ENCODE data around the gene IGSF23.
"Not testable (repeated sequence)": the region's sequence is repeated elsewhere in the genome, so short reads cannot be mapped to it uniquely, and the experiment has no call there.

The IGSF23 gene

DNA sequence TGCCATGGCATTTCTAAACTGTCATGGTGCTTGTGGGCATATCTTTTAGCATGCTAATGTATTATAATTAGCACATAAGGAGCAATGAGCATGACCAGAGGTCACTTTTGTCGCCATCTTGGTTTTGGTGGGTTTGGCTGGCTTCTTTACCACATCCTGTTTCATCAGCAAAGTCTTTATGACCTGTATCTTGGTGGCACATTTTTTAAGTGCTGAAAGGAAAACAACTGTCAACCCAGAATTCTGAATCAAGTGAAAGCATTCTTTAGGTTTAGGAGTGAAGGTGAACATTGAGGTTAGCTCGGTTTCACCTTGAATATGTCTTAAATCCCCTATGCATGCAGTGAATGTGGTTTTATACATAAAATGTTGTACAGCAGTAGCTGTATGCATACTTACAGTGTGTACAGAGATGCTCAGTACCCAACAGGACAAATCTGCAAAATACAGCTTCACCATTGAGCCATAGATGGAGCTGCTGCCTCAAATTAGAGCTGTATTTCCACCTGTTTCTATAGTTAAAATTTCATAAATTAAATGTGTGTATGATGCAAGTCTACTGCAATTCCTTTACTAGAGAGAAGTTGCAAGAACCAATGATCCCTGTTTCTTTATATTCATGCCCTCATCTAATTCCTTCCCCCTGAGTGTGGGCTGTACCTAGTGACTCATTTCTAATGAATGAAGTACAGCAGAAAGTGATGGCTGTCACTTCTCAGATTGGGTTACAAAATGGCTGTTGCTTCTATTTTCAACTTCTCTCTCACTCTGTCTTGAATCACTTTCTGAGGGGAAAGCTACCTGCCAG is 25.2 kb upstream of the IGSF23 start:
- peak; percentile 57 for DNase-seq (ENCODE audit: low spot score)

DNA sequence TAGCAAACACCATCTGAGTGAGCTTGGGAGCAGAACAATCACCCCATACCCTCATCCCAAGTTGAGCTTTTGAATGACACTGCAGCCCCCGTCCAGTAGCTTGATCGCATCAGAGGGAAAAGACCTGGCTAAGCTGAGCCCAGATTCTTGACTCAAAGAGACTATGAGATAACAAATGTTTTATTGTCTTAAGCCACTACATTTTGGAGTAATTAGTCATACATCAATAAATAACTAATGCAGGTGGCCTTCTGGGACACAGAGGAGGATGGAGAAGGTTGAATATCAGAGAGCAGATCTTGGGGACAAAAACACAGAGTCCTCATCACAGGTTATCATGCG is 24.6 kb upstream of the IGSF23 start:
- no peak for DNase-seq (ENCODE audit: low spot score)

DNA sequence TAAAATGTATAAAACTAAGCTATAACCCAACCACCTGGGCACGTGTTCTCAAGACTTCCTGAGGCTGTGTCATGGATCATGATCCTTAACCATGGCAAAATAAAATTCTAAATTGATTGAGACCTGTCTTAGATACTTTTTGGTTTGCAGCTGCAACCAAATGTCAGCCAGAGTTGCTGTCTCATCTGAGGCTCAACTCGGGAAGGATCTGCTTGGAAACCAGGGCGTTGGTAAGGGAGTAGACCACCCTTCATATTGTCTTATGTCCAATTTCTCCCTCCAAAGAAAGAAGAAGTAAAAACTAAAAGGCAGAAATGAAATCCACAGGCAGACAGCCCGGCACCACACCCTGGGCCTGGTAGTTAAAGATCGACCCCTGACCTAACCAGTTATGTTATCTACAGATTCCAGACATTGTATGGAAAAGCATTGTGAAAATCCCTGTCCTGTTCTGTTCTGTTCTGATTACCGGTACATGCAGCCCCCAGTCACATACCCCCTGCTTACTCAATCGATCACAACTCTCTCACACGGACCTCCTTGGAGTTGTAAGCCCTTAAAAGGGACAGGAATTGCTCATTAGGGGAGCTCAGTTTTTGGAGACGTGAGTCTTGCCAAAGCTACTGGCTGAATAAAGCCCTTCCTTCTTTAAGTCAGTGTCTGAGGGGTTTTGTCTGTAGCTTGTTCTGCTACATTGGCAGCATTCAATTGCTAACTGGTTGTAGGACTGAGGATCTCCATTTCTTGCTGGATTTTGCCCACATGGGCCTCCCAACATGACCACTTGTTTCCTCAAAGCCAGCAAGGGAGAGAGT is 22.9 kb upstream of the IGSF23 start:
- no peak for DNase-seq (ENCODE audit: low spot score)

DNA sequence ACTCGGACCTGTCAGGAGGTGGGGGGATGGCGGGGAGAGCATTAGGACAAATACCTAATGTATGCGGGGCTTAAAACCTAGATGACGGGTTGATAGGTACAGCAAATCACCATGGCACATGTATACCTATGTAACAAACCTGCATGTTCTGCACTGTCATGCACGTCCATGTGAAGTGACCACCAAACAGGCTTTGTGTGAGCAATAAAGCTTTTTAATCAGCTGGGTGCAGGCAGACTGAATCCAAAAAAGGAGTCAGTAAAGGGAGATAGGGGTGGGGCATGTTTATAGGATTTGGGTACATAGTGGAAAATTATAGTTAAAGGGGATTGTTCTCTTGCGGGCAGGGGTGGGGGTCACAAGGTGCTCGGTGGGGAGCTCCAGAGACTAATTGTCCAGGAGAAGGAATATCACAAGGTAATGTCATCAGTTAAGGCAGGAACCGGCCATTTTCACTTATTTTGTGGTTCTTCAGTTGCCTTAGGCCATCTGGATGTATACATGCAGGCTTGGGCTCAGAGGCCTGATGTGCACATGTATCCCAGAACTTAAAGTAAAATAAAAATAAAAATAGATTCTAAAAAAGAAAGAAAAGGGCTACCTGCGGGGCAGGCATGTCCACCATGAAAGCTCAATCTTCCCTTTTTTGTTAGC is 21.9 kb upstream of the IGSF23 start:
- not testable (repeated sequence) for DNase-seq (ENCODE audit: low spot score)

DNA sequence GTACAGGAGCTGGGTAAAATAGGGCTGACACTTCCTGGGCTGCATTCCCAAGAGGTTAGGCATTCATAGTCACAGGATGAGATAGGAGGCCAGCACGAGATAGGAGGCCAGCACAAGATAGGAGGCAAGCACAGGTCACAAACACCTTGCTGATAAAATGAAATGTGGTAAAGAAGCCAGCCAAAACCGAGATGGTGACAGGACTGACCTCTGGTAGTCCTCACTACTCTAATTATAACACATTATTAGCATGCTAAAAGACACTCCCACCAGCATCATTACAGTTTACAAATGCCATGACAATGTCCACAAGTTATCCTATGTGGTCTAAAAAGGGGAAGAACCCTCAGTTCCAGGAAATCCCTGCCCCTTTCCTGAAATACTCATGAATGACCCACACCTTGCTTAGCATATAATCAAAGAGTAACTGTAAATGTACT is 20.9 kb upstream of the IGSF23 start:
- DNase-seq (ENCODE audit: low spot score) = no peak

DNA sequence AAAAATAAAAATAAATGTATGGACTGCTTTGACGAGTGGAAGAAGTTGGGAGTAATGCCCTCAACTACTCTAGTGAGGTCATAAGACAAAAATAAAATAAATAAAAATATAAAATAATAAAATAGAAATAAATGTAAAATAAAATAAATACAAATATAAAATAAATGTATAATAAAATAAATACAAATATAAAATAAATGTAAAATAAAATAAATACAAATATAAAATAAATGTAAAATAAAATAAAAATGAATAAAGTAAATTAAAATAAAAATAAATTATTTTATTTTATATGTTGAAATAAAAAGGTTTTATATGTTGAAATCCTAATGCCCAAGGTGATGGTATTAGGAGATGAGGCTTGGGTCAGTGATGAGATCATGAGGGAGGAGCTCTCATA is 20.1 kb upstream of the IGSF23 start:
- no peak for DNase-seq (ENCODE audit: low spot score)

DNA sequence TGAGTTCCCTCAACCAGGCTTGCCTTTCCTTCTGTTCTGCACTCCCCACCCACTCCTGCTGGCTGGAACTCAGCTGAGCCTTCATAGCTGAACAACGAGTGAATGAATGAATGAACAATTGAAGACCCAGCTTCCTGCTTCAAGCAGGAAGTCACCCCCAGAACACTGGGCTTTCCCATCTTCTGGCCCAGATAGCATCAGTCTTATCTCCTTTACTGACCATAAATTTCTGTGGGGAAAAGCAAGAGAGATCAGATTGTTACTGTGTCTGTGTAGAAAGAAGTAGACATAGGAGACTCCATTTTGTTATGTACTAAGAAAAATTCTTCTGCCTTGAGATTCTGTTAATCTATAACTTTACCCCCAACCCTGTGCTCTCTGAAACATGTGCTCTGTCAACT is 19.5 kb upstream of the IGSF23 start:
- DNase-seq (ENCODE audit: low spot score) = not testable (repeated sequence)

DNA sequence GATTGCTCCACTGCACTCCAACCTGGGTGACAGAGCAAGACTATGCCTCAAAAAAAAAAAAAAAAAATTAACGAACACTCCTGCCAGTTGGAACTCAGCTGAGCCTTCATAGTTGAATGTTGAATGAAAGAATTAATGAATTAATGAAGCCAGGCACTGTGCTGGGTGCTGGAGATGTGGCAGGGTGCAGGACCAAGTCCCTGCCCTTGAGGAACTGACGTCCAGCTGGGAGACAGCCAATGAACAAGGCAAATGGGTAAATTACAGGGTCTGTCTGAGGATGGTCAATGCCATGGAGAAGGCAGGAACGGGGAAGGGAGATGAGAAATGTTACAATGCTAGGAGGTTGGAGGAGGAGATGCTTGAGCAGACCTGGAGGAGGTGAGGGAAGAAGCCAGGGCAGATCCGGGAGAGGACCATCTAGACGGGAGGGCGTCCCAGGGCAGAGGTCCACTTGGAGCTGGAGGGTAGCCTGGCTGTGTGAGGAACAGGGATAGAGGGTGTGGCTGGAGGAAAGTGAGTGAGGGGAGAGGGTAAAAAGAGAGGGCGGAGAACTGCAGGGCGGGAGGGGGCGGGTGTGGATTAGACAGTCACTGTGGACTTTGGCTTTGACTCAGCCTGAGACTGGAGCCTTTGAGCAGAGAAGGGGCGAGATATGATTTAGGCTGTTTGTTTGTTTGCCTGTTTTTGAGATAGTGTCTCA is 16.8 kb upstream of the IGSF23 start:
- DNase-seq (ENCODE audit: low spot score) = no peak

DNA sequence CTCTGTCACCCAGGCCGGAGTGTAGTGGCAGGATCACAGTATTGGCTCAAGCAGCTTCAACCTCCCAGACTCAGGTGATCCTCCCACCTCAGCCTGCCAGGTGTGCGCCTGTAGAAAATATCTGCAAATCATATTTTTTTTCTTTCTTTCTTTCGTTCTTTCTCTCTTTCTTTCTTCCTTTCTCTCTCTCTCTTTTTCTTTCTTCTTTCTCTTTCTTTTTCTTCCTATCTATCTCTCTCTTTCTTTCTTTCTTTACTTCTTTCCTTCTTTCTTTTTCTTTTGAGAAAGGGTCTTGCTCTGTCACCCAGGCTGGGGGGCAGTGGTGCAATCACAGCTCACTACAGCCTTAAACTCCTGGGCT is 16.3 kb upstream of the IGSF23 start:
- DNase-seq (ENCODE audit: low spot score) = no peak

DNA sequence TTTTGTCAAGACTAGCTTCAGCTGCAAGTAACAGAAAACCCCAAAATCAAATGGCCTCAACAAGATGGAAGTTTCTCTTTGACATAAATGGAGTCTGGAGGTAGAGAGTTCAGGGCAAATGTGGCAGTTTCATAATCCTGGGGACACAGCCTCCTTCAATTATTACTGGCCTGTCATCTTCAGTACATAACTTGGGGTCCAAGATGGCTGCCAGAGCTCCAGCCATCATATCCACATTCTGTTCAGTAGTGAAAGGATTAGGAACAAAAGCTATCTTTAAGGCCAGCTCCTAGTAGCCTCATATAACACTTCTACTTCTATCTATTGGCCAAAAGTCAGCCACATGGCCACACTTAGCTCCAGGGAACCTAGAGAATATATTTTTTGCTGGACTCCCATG is 15.0 kb upstream of the IGSF23 start:
- DNase-seq (ENCODE audit: low spot score) = no peak

DNA sequence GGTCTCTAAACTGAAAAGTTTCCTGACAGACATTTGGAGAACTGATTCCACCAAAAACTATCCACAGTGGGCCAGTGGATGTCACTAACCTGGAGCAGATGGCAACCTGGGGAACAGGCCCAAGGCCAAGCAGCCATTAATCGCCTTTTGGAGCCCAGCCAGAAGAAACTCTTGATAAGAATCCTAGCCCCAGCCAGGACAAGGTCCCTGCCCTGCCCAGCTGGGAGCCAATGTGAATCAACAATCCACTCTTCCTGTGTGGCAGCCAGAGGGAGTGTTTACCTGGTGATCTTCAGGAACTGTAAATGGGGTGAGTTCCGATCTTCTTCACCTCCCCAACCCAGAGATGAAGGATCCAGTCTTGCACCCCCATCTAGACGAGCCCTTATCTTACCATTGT is 14.5 kb upstream of the IGSF23 start:
- DNase-seq (ENCODE audit: low spot score) = no peak

DNA sequence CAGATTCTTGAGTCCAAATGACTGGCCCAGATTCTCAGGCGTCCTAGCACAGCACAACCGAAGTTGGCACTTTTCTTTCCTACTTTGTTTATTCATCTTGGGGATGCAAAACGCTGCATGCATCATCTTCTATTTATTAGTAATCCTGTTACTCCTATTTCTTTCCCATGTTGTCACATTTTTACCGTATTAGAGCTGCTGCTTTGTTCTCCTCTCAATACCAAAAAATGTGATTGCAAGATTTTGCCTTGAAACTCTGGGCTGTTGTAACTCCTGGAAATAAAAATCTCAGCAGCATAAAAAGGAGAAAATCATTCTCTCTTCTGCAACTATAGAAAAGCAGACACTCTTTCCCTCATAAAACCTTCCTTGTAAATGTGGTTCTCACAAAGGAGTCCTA is 12.9 kb upstream of the IGSF23 start:
- DNase-seq (ENCODE audit: low spot score) = no peak

DNA sequence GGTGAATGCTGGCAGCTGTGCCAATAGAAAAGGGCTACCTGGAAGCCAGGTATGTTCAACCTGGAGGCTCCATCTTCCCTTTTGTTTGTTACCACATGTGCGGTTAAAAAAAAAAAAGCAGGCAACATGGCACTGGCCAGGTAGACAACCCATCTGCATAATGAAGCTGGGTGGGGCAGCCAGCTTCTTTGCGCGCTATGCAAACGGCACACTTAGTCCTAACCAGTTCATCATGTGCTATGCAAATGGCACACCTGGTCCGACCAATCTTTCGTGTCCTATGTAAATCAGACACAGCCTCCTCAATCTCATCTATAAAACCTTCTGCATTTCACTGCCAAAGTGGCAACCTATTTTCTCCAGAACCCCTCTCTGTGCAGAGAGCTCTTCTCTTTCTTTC is 11.3 kb upstream of the IGSF23 start:
- DNase-seq (ENCODE audit: low spot score) = no peak

DNA sequence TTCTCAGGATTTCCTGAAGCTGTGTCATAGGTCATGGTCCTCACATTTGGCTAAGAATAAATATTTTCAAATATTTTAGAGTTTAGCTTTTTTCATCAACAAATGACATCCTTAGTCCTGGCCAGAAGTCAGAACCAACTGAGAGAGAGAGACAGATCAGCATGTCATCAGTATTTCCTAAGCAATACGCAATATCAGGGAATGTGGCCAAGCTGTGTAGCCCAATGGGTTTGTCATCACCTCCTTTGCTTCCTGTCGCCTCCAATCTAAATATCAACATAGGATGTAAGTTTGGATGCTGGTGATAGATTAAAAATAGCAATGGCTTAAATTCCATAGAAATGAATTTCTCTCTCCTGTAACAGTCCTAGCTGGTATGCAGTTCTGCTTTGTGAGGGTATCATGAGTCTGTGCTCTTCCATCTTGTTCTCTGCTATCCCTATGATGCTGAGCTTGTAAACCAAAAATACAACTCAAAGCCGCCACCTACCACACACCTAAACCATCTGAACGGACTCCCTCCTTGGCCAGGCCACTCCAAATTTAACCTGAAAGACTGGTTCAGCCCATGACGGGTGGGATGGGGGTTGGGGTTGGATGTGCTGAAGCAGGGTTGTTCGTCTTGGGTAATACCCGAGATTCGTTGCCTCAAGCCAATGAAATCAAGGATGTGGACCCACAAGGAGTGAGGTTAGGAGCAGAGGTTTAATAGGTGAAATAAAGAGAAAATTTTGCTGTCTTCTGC is 10.0 kb upstream of the IGSF23 start:
- peak; percentile 81 for DNase-seq (ENCODE audit: low spot score)

DNA sequence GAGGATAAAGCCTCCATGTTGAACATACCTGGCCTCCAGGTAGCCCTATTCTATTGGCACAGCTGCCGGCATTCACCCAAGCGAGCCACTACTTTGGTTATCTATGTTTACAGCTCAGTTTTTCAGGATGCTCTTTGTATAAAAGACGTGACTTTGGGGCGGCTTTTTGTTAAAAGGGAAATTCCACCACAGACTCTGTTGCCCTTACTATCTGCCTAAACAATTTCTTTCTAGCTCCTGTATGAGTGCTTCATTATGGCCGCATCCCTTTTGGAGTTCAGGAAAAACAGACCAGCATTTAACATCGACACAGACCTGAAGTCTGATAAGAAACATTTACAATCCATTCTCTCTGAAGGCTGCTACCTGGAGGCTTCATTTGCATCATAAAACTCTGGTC is 9.1 kb upstream of the IGSF23 start:
- no peak for DNase-seq (ENCODE audit: low spot score)

DNA sequence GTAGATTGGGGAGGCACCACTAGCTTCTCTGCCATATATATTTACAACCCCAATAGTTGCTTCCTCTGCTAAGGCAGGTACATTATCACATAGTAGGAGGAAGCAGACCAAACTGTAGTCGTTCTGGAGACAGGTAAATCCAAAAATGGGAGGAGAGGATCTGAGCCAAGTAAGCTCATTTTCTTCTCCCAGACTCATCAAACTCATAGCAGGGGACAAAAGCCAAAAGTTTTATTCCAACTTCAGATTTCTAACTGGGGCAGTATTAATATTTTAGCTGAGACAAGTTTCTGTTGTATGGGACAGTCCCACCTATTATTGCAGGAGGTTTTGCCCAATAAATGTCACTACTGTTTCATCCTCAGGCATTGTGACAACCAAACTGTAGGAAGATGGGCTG is 7.8 kb upstream of the IGSF23 start:
- DNase-seq (ENCODE audit: low spot score) = no peak

DNA sequence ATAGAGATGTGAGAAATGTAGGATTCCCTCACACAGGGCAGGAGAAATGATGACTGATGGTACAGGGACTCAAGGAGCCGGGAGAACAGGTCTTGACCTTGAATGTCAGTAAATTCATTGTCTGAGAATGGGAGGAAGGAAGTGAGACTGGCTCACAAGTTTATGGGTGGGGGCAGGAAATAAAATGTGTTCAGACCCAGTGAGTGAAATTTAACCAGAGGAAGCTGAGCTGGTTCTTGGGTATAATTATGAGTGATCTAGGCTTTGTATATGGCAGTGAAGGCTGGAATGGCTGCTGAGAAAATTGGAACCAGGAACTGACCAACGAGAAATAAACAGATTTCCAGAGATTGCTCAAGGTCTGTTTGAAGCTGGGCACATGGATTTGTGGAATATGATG is 6.3 kb upstream of the IGSF23 start:
- DNase-seq (ENCODE audit: low spot score) = no peak

DNA sequence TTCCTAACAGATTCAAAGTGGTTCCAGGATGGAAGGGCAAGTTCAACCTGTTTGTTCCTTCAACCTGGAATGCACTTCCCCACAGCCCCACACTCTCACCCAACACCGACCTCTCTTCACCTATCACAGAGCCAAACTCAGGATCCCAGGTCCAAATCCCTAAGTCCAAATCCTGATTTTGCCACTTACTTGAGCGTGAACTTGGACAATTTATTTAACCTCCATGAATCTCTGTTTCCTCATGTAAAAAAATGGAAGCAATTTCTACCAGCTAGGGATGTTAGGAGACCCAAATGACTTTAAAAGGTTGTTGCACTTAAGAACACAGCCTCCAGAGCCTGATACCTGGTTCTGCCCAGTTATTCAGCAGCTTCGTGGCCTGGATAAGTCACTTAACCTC is 5.4 kb upstream of the IGSF23 start:
- DNase-seq (ENCODE audit: low spot score) = no peak

DNA sequence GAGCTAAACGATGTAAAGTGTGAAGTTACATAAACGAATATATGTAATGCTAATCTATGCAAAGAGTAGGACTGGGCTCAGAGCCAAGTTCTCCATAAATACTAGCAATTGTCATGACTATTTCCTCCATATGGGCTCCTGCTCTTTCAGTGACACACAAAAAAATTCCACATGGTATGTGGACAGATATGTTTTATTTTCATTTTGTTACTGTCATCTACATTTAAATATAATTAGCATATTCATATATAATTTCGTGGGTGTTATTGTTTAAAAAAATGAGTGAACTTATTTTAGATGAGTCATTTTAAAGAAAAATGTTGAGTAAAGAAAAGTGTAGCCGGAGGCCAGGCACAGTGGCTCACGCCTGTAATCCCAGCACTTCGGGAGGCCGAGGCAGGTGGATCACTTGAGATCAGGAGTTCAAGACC is 5.0 kb upstream of the IGSF23 start:
- DNase-seq (ENCODE audit: low spot score) = no peak

DNA sequence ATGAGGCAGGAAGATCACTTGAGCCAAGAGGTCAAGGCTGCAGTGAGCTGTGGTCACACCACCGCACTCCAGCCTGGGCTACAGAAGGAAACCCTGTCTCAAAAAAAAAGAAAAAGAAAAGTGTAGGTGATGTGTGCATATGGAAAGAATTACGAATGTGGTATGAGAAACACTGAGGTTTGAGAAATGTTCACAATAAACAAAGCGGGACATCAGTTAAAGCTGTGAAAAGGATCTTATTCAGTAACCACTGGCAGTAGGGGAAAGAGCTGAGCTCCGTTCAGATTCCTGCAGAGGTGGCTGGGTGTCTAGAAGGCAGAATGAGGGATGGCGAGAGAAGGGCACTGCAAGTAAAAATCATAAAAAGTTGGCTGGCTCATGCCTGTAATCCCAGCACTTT is 4.1 kb upstream of the IGSF23 start:
- no peak for DNase-seq (ENCODE audit: low spot score)

DNA sequence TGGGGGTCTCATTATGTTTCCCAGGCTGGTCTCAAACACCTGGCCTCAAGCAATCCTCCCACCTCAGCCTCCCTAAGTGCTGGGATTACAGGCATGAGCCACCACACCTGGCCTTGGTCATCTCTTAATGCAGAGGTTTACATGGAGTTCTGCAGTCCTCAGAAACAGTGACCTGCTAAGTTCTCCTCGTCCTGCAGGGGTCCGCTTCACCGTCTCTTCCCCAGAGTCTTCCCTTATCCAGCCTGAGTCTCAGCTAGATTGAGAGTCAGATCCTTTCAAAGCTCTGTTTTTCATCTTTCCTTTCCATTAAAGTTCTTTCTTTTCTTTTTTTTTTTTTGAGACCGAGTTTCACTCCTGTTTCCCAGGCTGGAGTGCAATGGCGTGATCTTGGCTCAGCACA is 2.9 kb upstream of the IGSF23 start:
- DNase-seq (ENCODE audit: low spot score) = not testable (repeated sequence)

DNA sequence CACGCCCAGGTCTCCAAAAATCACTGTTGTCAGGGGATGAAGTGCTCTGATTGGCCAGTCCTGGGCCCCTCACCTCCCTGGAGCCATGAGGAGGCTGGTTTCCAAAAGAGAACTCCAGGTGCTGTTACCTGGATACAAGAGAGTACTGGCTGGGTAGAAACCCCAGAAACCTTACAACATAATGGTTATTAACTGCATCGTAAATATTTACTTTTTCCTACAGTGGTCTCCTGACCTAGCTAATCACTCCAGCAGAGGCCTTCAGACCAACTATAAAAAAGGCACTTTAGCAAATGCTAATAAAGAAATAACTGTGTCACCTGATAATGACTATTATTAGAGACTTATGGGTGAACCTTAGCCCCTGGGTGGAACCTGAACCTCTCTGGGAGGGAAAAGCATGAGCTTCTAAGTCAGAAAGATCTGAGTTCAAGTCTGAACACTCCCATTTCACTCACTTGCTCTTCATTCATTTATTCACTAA is 1.5 kb upstream of the IGSF23 start:
- no peak for DNase-seq (ENCODE audit: low spot score)
